Measurements from ENCODE around the gene SMAD2. TPM values are rescaled to one million over a fixed set of nuclear protein-coding genes. Genes with fewer than 3 reads are reported as not detected.
"Not testable (repeated sequence)": the region's sequence is repeated elsewhere in the genome, so short reads cannot be mapped to it uniquely, and the experiment has no call there.

SMAD2 gene
- total RNA-seq, 1 donor from 2014 or later, result 383 TPM

- peaks cover 28% of the 10 kb centered on the region for H3K27me3 Mint-ChIP-seq (ENCODE audit: insufficient read depth)
Measured at GRCh38 chr18:47767198-47767597, 163.3 kb downstream of the SMAD2 start.

More at GRCh38 chr18:47767198-47767597, 163.3 kb downstream of the SMAD2 start:
- intact Hi-C loops (cut with micrococcal nuclease); H3K9me3 Mint-ChIP-seq; DNase-seq (ENCODE audit: low spot score); H3K36me3 Mint-ChIP-seq (ENCODE audit: low read depth); H3K4me1 Mint-ChIP-seq (ENCODE audit: low read depth); H3K4me3 Mint-ChIP-seq; H3K27ac Mint-ChIP-seq: not testable (repeated sequence)

Data from activated T-helper 1 cell treated with anti-CD3 and anti-CD28 coated beads, Interleukin-12 subunit alpha, Interleukin-12 subunit beta, Interleukin-2, Interleukin-4 antibody, amounts not matched to agents 30 ng/mL and 10 ng/mL and 1 ng/mL, durations not matched to agents 14 hours and 24 hours and 36 hours (primary cell).